H9 (cell line): ENCODE data around the gene RGSL1. TPM values are rescaled to one million over a fixed set of nuclear protein-coding genes. Genes with fewer than 3 reads are reported as not detected.
A peak's percentile ranks its signal among the peaks of the same experiment; 100 is the strongest.

Source experiments
- DNase-seq: peaks from one replicate; pipeline ENCODE4 v3.0.0-alpha.2; 2017
- H2AFZ ChIP-seq: one replicate; pipeline ENCODE4 v1.6.1; 2013; ENCODE audit warnings: mild to moderate bottlenecking, low read length, control low read depth, moderate library complexity
- H2AK5ac ChIP-seq: 2 replicates; pipeline ENCODE4 v1.6.1; 2013; ENCODE audit warnings: low read length, control low read depth, mixed read lengths; ENCODE audit not compliant: insufficient read length
- H2BK120ac ChIP-seq: one replicate; pipeline ENCODE4 v1.6.1; 2013; ENCODE audit warnings: low read depth, mild to moderate bottlenecking, low read length, control low read depth, inconsistent platforms; ENCODE audit not compliant: poor library complexity, severe bottlenecking
- H2BK12ac ChIP-seq: 2 replicates; pipeline ENCODE4 v1.6.1; 2013; ENCODE audit warnings: low read length, control low read depth, mixed read lengths, low read depth; ENCODE audit not compliant: insufficient read length
- H2BK15ac ChIP-seq: 2 replicates; pipeline ENCODE4 v1.6.1; 2013; ENCODE audit warnings: low read depth, low read length, control low read depth
- H2BK20ac ChIP-seq: one replicate; pipeline ENCODE4 v1.6.1; 2013; ENCODE audit warnings: low read depth, mild to moderate bottlenecking, low read length, control low read depth, inconsistent platforms; ENCODE audit not compliant: poor library complexity, severe bottlenecking
- H2BK5ac ChIP-seq: 2 replicates; pipeline ENCODE4 v1.6.1; 2013; ENCODE audit warnings: low read length, control low read depth, mixed read lengths; ENCODE audit not compliant: insufficient read length
- H3K14ac ChIP-seq: 2 replicates; pipeline ENCODE4 v1.6.1; 2013; ENCODE audit warnings: low read length, control low read depth; ENCODE audit not compliant: insufficient read depth
- H3K18ac ChIP-seq: 2 replicates; pipeline ENCODE4 v1.6.1; 2013; ENCODE audit warnings: low read depth, mild to moderate bottlenecking, mixed read lengths, low read length, control low read depth; ENCODE audit not compliant: insufficient read length
- H3K23ac ChIP-seq: 2 replicates; pipeline ENCODE4 v1.6.1; 2013; ENCODE audit warnings: low read length, control low read depth, mixed read lengths, low read depth; ENCODE audit not compliant: insufficient read length
- H3K23me2 ChIP-seq: 2 replicates; pipeline ENCODE4 v1.6.1; 2013; ENCODE audit warnings: low read depth, mild to moderate bottlenecking, mixed read lengths, low read length, control low read depth; ENCODE audit not compliant: insufficient read length, poor library complexity, severe bottlenecking
- H3K27ac ChIP-seq: 2 replicates; pipeline ENCODE4 v1.5.1; 2013; ENCODE audit warnings: low read length, control low read depth, mixed read lengths, low read depth; ENCODE audit not compliant: insufficient read length
- H3K27me3 ChIP-seq: 2 replicates; pipeline ENCODE4 v1.6.1; 2013; ENCODE audit warnings: low read length, control low read depth, inconsistent platforms; ENCODE audit not compliant: insufficient read depth
- H3K4ac ChIP-seq: 2 replicates; pipeline ENCODE4 v1.6.1; 2013; ENCODE audit warnings: low read depth, mild to moderate bottlenecking, control low read depth, inconsistent platforms, low read length, moderate library complexity
- H3K4me1 ChIP-seq: 2 replicates; pipeline ENCODE4 v1.6.1; 2013; ENCODE audit warnings: low read length, control low read depth, inconsistent platforms; ENCODE audit not compliant: insufficient read depth
- H3K4me2 ChIP-seq: 2 replicates; pipeline ENCODE4 v1.6.1; 2013; ENCODE audit warnings: low read length, control low read depth, mixed read lengths; ENCODE audit not compliant: insufficient read length, insufficient read depth
- H3K56ac ChIP-seq: 2 replicates; pipeline ENCODE4 v1.6.1; 2013; ENCODE audit warnings: low read depth, mild to moderate bottlenecking, mixed read lengths, low read length, control low read depth; ENCODE audit not compliant: insufficient read length
- H3K79me1 ChIP-seq: 2 replicates; pipeline ENCODE4 v1.6.1; 2013; ENCODE audit warnings: low read depth, mild to moderate bottlenecking, moderate library complexity, low read length, control low read depth, inconsistent platforms; ENCODE audit not compliant: insufficient read depth, poor library complexity, severe bottlenecking
- H3K79me2 ChIP-seq: 2 replicates; pipeline ENCODE4 v1.6.1; 2013; ENCODE audit warnings: low read length, control low read depth, inconsistent platforms; ENCODE audit not compliant: insufficient read depth
- H3K9ac ChIP-seq: 2 replicates; pipeline ENCODE4 v1.6.1; 2013; ENCODE audit warnings: low read length, control low read depth, mixed read lengths; ENCODE audit not compliant: insufficient read length; ENCODE audit errors: extremely low read depth
- H3K9me3 ChIP-seq: one replicate; pipeline ENCODE4 v1.6.1; 2013; ENCODE audit warnings: low read depth, low read length, inconsistent platforms; ENCODE audit not compliant: control insufficient read depth
- H3T11ph ChIP-seq: one replicate; pipeline ENCODE4 v1.6.1; 2013; ENCODE audit warnings: mild to moderate bottlenecking, low read length, control low read depth, inconsistent platforms
- H4K20me1 ChIP-seq: one replicate; pipeline ENCODE4 v1.6.1; 2013; ENCODE audit not compliant: control insufficient read depth, insufficient read length, insufficient read depth
- H4K5ac ChIP-seq: 2 replicates; pipeline ENCODE4 v1.6.1; 2013; ENCODE audit warnings: low read depth, mild to moderate bottlenecking, mixed read lengths, low read length, control low read depth; ENCODE audit not compliant: insufficient read length
- H4K8ac ChIP-seq: replicated peaks from 2 replicates; pipeline ENCODE4 v1.6.1; 2013; ENCODE audit warnings: low read length, control low read depth, mixed read lengths, low read depth; ENCODE audit not compliant: insufficient read length
- H4K91ac ChIP-seq: 2 replicates; pipeline ENCODE4 v1.6.1; 2013; ENCODE audit warnings: low read depth, mild to moderate bottlenecking, moderate library complexity, mixed read lengths, low read length, control low read depth; ENCODE audit not compliant: insufficient read length
- H3K27ac Mint-ChIP-seq, 3 experiments: 2 replicates in 2 of 3; 3 replicates in 1 of 3; pipeline ENCODE4 v1.8.0; 2020 to 2021; ENCODE audit warnings: mixed read lengths in 3 of 3, mild to moderate bottlenecking in 1 of 3, moderate library complexity in 1 of 3
- H3K27me3 Mint-ChIP-seq: 2 replicates; pipeline ENCODE4 v1.8.0; 2021; ENCODE audit warnings: low read depth, mild to moderate bottlenecking, moderate library complexity, mixed read lengths
- H3K36me3 Mint-ChIP-seq, 3 experiments: 2 replicates in 2 of 3; 3 replicates in 1 of 3; pipeline ENCODE4 v1.8.0; 2020 to 2021; ENCODE audit warnings: low read depth in 3 of 3, mixed read lengths in 3 of 3; ENCODE audit not compliant: insufficient read depth in 1 of 3
- H3K4me1 Mint-ChIP-seq, 2 experiments: 2 replicates each; pipeline ENCODE4 v1.8.0; 2020; ENCODE audit warnings: mixed read lengths in 2 of 2
- H3K4me3 Mint-ChIP-seq, 2 experiments: 2 replicates in 1 of 2; 3 replicates in 1 of 2; pipeline ENCODE4 v1.8.0; 2020 to 2021; ENCODE audit warnings: mild to moderate bottlenecking in 2 of 2, mixed read lengths in 2 of 2, moderate library complexity in 1 of 2
- H3K9me3 Mint-ChIP-seq, 2 experiments: 2 replicates in 1 of 2; 3 replicates in 1 of 2; pipeline ENCODE4 v1.8.0; 2020; ENCODE audit warnings: mild to moderate bottlenecking in 2 of 2, mixed read lengths in 2 of 2, moderate library complexity in 1 of 2
- WGBS: extraction: QIAGEN DNeasy Blood & Tissue Kit; methylation state at CpG from one replicate; pipeline ENCODE4 v1.1.7; 2013; ENCODE audit warnings: missing lambda C conversion rate, low lambda C conversion rate, mixed read lengths; ENCODE audit not compliant: insufficient read length; ENCODE audit errors: extremely low coverage; 5-methylcytosine and 5-hydroxymethylcytosine counted together
- total RNA-seq: library from RNA; stranded (reverse); gene quantifications from 2 replicates; pipeline ENCODE4 v1.2.1, GENCODE V29; 2021
- TF ChIP-seq, protein P1 (sequence below): fragments of 200-600 bp; sonication (generic); conservative IDR thresholded peaks from 3 replicates; pipeline ENCODE4 v1.8.0; 2021; ENCODE audit warnings: antibody characterized with exemption, mild to moderate bottlenecking

The RGSL1 gene
- total RNA-seq, 1 experiment from 2014 or later: not detected

DNA sequence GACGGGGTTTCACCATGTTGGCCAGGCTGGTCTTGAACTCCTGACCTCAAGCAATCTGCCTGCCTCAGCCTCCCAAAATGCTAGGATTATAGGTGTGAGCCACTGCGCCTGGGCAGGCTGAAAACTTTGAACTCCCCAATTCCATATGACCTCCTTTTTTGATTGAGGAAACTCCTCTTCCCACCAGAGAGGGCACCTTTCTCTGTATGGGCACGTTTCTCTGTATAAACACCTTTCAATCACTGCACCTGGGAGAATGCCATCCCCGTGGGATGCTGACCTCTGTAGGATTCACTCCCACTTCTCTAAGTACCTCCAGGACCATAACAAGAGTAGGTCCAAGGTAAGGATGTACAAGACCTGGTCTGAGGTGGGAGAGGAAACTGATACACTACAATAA, 39.8 kb upstream of the RGSL1 start:
- no peak overlapping the region for H2BK120ac ChIP-seq
- H3K9ac ChIP-seq: no peak overlapping the region
- H3K79me1 ChIP-seq: no peaks in the 10 kb centered on the region
- no peaks in the 10 kb centered on the region for H3K27me3 ChIP-seq
- H4K20me1 ChIP-seq: no peaks in the 10 kb centered on the region
- H3K56ac ChIP-seq: no peak overlapping the region
- H3K79me2 ChIP-seq: no peaks in the 10 kb centered on the region
- no peak for DNase-seq
- no peak overlapping the region for H3K4ac ChIP-seq
- Mint-ChIP-seq H3K9me3 (peaks cover 4 to 8% of the 10 kb centered on the region in 2 experiments; a peak in 3 of 5 replicates), H3K27me3 (peaks cover 9% of the 10 kb centered on the region), H3K36me3 (peaks cover 0 to 5% (median 0%) of the 10 kb centered on the region in 3 experiments; a peak in 1 of 7 replicates), H3K4me1 (peaks cover 4 to 7% of the 10 kb centered on the region in 2 experiments; a peak in 3 of 4 replicates), H3K27ac (no peak overlapping the region), H3K4me3 (no peak overlapping the region)
- no peak overlapping the region for H4K5ac ChIP-seq
- no peak overlapping the region for H3T11ph ChIP-seq
- no peak overlapping the region for H4K8ac ChIP-seq
- H2BK20ac ChIP-seq: no peak overlapping the region
- H2BK12ac ChIP-seq: no peak overlapping the region
- H3K23me2 ChIP-seq: no peaks in the 10 kb centered on the region
- H2BK5ac ChIP-seq: no peak overlapping the region
- H2BK15ac ChIP-seq: no peak overlapping the region
- H3K4me2 ChIP-seq: no peak overlapping the region
- no peaks in the 10 kb centered on the region; the same call in 1 of the 2 replicates for H3K4me1 ChIP-seq
- no peaks in the 10 kb centered on the region for H3K9me3 ChIP-seq
- H4K91ac ChIP-seq: no peak overlapping the region
- H3K14ac ChIP-seq: no peak overlapping the region
- no peak overlapping the region for H2AK5ac ChIP-seq
- no peak overlapping the region for H3K27ac ChIP-seq
- H2AFZ ChIP-seq: no peak overlapping the region
- TF ChIP-seq, protein P1, sequence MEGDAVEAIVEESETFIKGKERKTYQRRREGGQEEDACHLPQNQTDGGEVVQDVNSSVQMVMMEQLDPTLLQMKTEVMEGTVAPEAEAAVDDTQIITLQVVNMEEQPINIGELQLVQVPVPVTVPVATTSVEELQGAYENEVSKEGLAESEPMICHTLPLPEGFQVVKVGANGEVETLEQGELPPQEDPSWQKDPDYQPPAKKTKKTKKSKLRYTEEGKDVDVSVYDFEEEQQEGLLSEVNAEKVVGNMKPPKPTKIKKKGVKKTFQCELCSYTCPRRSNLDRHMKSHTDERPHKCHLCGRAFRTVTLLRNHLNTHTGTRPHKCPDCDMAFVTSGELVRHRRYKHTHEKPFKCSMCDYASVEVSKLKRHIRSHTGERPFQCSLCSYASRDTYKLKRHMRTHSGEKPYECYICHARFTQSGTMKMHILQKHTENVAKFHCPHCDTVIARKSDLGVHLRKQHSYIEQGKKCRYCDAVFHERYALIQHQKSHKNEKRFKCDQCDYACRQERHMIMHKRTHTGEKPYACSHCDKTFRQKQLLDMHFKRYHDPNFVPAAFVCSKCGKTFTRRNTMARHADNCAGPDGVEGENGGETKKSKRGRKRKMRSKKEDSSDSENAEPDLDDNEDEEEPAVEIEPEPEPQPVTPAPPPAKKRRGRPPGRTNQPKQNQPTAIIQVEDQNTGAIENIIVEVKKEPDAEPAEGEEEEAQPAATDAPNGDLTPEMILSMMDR: peak; percentile 17; the same call in 1 of the 3 replicates
- no peak overlapping the region for H3K18ac ChIP-seq
- no peak overlapping the region for H3K23ac ChIP-seq
- WGBS: no CpG with 5 or more reads among the region's 4 CpGs
